DMS153 treated with DMSO at 0.1 percent for 48 hours (cell line): ENCODE data around the gene ZNF764.
"Not testable (repeated sequence)": the region's sequence is repeated elsewhere in the genome, so short reads cannot be mapped to it uniquely, and the experiment has no call there.

Experiments
- DNase-seq: peaks from one replicate; lab custom pipeline; 2025; ENCODE audit not compliant: unreplicated experiment; lab: John Stamatoyannopoulos, UW

The ZNF764 gene

GRCh38 chr16:30557957-30558788 is at the start of gene ZNF764:
ZNF764 (minus strand) TSS chr16:30558374; CDS start chr16:30558182, 192 bp downstream.
- DNase-seq, result peak; percentile 90

GRCh38 chr16:30606004-30606403 is 47.8 kb upstream of the ZNF764 start:
- no peak for DNase-seq

GRCh38 chr16:30605158-30605557 is 47.0 kb upstream of the ZNF764 start:
- no peak for DNase-seq

- DNase-seq, result no peak
Observed at GRCh38 chr16:30604316-30604947, 46.3 kb upstream of the ZNF764 start.

- no peak for DNase-seq
Observed at GRCh38 chr16:30603945-30604315, 45.8 kb upstream of the ZNF764 start.

GRCh38 chr16:30602616-30603277 is 44.6 kb upstream of the ZNF764 start:
- DNase-seq, result no peak

GRCh38 chr16:30601966-30602365 is 43.8 kb upstream of the ZNF764 start:
- no peak for DNase-seq

- no peak for DNase-seq
Observed at GRCh38 chr16:30600929-30601328, 42.8 kb upstream of the ZNF764 start.

GRCh38 chr16:30600215-30600614 is 42.0 kb upstream of the ZNF764 start:
- no peak for DNase-seq

- no peak for DNase-seq
Observed at GRCh38 chr16:30592871-30593270, 34.7 kb upstream of the ZNF764 start.

- DNase-seq, result not testable (repeated sequence)
Observed at GRCh38 chr16:30590869-30591268, 32.7 kb upstream of the ZNF764 start.

- DNase-seq, result not testable (repeated sequence)
Observed at GRCh38 chr16:30589582-30589981, 31.4 kb upstream of the ZNF764 start.

- no peak for DNase-seq
Observed at GRCh38 chr16:30588651-30589050, 30.5 kb upstream of the ZNF764 start.

GRCh38 chr16:30585400-30586191 is 27.4 kb upstream of the ZNF764 start, which contains the start of gene ZNF785:
ZNF785 (minus strand) TSS chr16:30585697; CDS start chr16:30585611, 86 bp downstream.
- peak; percentile 98 for DNase-seq

GRCh38 chr16:30585022-30585399 is 26.8 kb upstream of the ZNF764 start:
- DNase-seq, result peak; percentile 19

- DNase-seq, result no peak
Observed at GRCh38 chr16:30582611-30583340, 24.6 kb upstream of the ZNF764 start.

GRCh38 chr16:30581457-30581856 is 23.3 kb upstream of the ZNF764 start:
- no peak for DNase-seq

GRCh38 chr16:30574678-30575077 is 16.5 kb upstream of the ZNF764 start:
- no peak for DNase-seq

- peak; percentile 75 for DNase-seq
Observed at GRCh38 chr16:30571445-30572322, 13.5 kb upstream of the ZNF764 start, which contains the start of gene ZNF688. ZNF688 (minus strand) TSS chr16:30571714; CDS start chr16:30571629, 85 bp downstream.
